Stomach (tissue), 9 donors: ENCODE measurements around the gene LYPD6. TPM values are rescaled to one million over a fixed set of nuclear protein-coding genes. Genes with fewer than 3 reads are reported as not detected.
A peak's percentile ranks its signal among the peaks of the same experiment; 100 is the strongest.

ENCODE experiments used
- DNase-seq, 2 donors: peaks; one replicate each; pipeline versions ENCODE4 v3.0.0 to v3.0.0-alpha.2; 2013 to 2019
- H3K27ac ChIP-seq, 5 donors: fragments of 200-600 bp in 4 of 5; sonication (generic) in 4 of 5; one replicate each; pipeline ENCODE4 v1.5.1; 2013 to 2019; ENCODE audit warnings: mild to moderate bottlenecking in 1 of 5, moderate library complexity in 1 of 5
- H3K27me3 ChIP-seq, 3 donors: fragments of 200-600 bp; sonication (generic); one replicate each; pipeline ENCODE4 v1.5.1; 2017 to 2019; ENCODE audit warnings: mixed run types in 1 of 3
- H3K36me3 ChIP-seq, 4 donors: fragments of 200-600 bp; sonication (generic); 1 replicate in 3 of 4; 2 replicates in 1 of 4; pipeline ENCODE4 v1.5.1; 2016 to 2019
- H3K4me1 ChIP-seq, 4 donors: fragments of 200-600 bp; sonication (generic); one replicate each; pipeline ENCODE4 v1.5.1; 2016 to 2019
- H3K4me3 ChIP-seq, 4 donors: fragments of 200-600 bp; sonication (generic) in 3 of 4; one replicate each; pipeline ENCODE4 v1.5.1; 2016 to 2019; ENCODE audit warnings: mild to moderate bottlenecking in 1 of 4
- H3K9me3 ChIP-seq, 4 donors: fragments of 200-600 bp; sonication (generic); one replicate each; pipeline ENCODE4 v1.5.1; 2016 to 2019
- EP300 ChIP-seq: sonication (generic); formaldehyde crosslinking; IDR thresholded peaks from one replicate; pipeline ENCODE4 v1.6.1; 2017; ENCODE audit warnings: antibody characterized with exemption
- POLR2A ChIP-seq, 4 donors: fragments of 450-650 bp; IDR thresholded peaks; one replicate each; pipeline ENCODE4 v1.6.1; 2016; ENCODE audit warnings: antibody characterized with exemption in 4 of 4, control low read depth in 2 of 4, mild to moderate bottlenecking in 1 of 4, moderate library complexity in 1 of 4
- POLR2AphosphoS5 ChIP-seq, 3 donors: sonication (generic); formaldehyde crosslinking; IDR thresholded peaks; one replicate each; pipeline ENCODE4 v1.6.1; 2016; ENCODE audit warnings: antibody characterized with exemption in 3 of 3
- WGBS, 5 donors: extraction: QIAGEN DNeasy Blood & Tissue Kit in 3 of 5; methylation state at CpG; one replicate each; pipeline versions ENCODE4 v1.1.5 to v1.1.7; 2013 to 2018; 5-methylcytosine and 5-hydroxymethylcytosine counted together
- intact Hi-C: fragments of 100-400 bp; cut with DNase I; formaldehyde crosslinking; loops from one replicate; pipeline ENCODE4 v1.15.1; 2023; ENCODE audit warnings: low total_unique reads
- polyA plus RNA-seq, 3 donors: library from polyadenylated mRNA; stranded (reverse); fragments of 200-250 nt; gene quantifications; one replicate each; pipeline ENCODE4 v1.2.3, GENCODE V29; 2013
- total RNA-seq, 5 donors: library from RNA; depleted of rRNA; stranded (reverse); fragments of >200 nt; gene quantifications; one replicate each; pipeline versions ENCODE4 v1.1.0 to v1.2.3, GENCODE V29; 2014 to 2016
- TF ChIP-seq, protein P1 (sequence below), 7 experiments: fragments of 450-650 bp in 4 of 7; fragments of 200-600 bp in 3 of 7; sonication (generic) in 3 of 7; IDR thresholded peaks; one replicate each; pipeline ENCODE4 v1.5.1; 2016 to 2019; ENCODE audit warnings: antibody characterized with exemption in 7 of 7, control low read depth in 2 of 7, mild to moderate bottlenecking in 1 of 7
- donor health status: healthy with polysubstance abuse.
- donor health status: Bipolar disorder and iron deficiency.
- donor health status: healthy.

The LYPD6 gene
- total and polyA plus RNA-seq, 8 donors, result 0.45 to 9.7 (median 2.6) TPM; not detected in 2

DNA sequence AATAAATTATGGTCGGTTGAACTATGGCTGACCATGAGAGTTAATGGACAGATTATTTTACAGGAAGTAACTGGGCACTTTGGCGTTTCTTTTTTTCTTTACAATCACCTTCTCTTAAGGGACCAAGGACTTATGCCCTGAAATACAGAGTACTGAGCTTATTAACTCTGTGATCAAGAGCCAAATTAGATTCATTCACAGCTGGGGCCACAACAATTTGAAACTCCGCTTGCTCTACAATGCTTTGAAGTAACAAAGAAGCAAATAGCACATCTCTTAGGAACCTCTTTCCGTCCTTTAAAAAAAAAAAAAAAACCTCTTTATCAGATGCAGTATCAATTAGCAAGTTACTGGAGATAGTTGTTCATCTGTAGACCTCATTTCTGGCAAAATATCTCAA, 112.0 kb downstream of the LYPD6 start:
- Histone ChIP-seq H3K27me3 (no peaks in the 10 kb centered on the region), H3K4me1 (peaks cover 0 to 5% (median 0%) of the 10 kb centered on the region in 4 donors), H3K36me3 (no peaks in the 10 kb centered on the region), H3K9me3 (no peaks in the 10 kb centered on the region), H3K27ac (no peak overlapping the region), H3K4me3 (no peak overlapping the region)
- WGBS, 5 donors, result 38 to 76% (median 41%) methylated on average over 4 of the region's 4 CpGs
- TF ChIP-seq, protein P1, sequence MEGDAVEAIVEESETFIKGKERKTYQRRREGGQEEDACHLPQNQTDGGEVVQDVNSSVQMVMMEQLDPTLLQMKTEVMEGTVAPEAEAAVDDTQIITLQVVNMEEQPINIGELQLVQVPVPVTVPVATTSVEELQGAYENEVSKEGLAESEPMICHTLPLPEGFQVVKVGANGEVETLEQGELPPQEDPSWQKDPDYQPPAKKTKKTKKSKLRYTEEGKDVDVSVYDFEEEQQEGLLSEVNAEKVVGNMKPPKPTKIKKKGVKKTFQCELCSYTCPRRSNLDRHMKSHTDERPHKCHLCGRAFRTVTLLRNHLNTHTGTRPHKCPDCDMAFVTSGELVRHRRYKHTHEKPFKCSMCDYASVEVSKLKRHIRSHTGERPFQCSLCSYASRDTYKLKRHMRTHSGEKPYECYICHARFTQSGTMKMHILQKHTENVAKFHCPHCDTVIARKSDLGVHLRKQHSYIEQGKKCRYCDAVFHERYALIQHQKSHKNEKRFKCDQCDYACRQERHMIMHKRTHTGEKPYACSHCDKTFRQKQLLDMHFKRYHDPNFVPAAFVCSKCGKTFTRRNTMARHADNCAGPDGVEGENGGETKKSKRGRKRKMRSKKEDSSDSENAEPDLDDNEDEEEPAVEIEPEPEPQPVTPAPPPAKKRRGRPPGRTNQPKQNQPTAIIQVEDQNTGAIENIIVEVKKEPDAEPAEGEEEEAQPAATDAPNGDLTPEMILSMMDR (IDR thresholded peaks at IDR 0.05), result no peak
- no peak for TF ChIP-seq EP300
- no peak for TF ChIP-seq POLR2AphosphoS5 (IDR thresholded peaks at IDR 0.05)
- TF ChIP-seq POLR2A (IDR thresholded peaks at IDR 0.05), result no peak
- intact Hi-C loops, result no loop called here
- DNase-seq, result no peak

DNA sequence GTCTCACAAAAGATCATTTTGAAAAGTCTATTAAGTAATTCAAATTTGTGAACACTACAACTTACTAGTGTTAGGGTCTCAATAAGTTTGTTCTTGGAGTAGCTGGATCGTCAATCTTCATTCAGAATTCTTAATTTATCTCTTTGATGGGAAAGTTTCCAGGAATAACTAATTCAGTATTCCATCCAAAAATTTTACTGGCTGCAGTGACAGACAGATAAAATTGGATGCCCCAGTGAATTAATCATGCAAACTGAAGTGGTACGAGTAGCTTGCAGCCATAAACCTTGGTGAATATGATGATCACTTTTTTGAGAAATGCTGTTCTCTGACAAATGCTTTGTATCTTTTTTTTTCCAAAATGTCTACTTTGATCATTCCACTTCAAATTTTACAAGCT, 112.8 kb downstream of the LYPD6 start:
- no peak for DNase-seq
- Histone ChIP-seq H3K36me3 (no peaks in the 10 kb centered on the region), H3K4me3 (no peak overlapping the region), H3K9me3 (no peaks in the 10 kb centered on the region), H3K27ac (no peak overlapping the region), H3K4me1 (peaks cover 0 to 5% (median 0%) of the 10 kb centered on the region in 4 donors), H3K27me3 (no peaks in the 10 kb centered on the region)
- intact Hi-C loops, result no loop called here
- WGBS, 5 donors, result 77 to 84% (median 81%) methylated on average over 2 of the region's 2 CpGs
- no peak for TF ChIP-seq POLR2A (IDR thresholded peaks at IDR 0.05)
- no peak for TF ChIP-seq POLR2AphosphoS5 (IDR thresholded peaks at IDR 0.05)
- TF ChIP-seq, protein P1 (IDR thresholded peaks at IDR 0.05), result no peak
- no peak for TF ChIP-seq EP300

DNA sequence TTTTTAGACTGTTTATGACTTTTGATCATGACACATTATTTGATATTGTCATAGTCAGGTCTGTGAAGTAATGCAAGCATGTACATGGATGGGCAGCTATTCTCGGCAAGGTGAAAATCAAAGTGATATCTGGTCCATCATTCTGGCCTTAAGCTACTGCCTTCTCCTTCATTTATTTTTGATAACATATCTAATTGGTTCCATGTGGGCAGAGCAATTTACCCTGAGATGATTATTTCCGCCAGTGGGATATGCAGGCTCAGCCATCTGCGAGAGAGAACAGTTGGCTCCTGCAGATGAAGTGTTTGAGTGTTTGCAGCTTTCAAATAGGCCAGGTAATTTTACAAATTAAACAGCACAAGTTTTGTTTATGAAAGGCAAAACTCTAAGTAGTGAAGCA, 116.4 kb downstream of the LYPD6 start:
- intact Hi-C loops, result no loop called here
- 90 to 98% (median 93%) methylated on average over 3 of the region's 3 CpGs for WGBS, 5 donors
- Histone ChIP-seq H3K4me3 (no peak overlapping the region), H3K27ac (no peak overlapping the region), H3K4me1 (peaks cover 0 to 5% (median 0%) of the 10 kb centered on the region in 4 donors), H3K9me3 (no peaks in the 10 kb centered on the region), H3K27me3 (no peaks in the 10 kb centered on the region), H3K36me3 (no peaks in the 10 kb centered on the region)
- DNase-seq, result peak in 1 of 2 donors; percentile 20
- TF ChIP-seq EP300 (no peak), POLR2AphosphoS5 (IDR thresholded peaks at IDR 0.05) (no peak), POLR2A (IDR thresholded peaks at IDR 0.05) (no peak)
- TF ChIP-seq, protein P1 (IDR thresholded peaks at IDR 0.05), result no peak

DNA sequence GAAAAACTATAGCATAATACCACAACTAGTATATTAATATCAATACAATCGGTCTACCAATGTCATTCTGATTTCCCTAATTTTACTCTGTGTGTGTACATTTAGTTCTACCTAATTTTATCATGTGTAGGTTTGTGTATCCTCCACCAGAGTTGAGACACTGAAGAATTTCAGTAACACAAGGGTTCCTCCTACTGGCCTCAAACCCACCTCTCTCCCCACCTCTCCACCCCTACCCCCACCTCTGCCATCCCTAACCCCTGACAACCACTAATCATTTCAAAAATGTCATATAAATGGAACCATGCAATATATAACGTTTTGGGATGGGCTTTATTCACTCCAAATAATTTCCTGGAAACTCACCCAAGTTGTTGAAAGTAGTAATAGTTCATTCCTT, 117.9 kb downstream of the LYPD6 start:
- no peaks in the 10 kb centered on the region for H3K36me3 ChIP-seq
- no peak overlapping the region for H3K4me3 ChIP-seq
- H3K4me1 ChIP-seq, result no peaks in the 10 kb centered on the region
- no peak overlapping the region for H3K27ac ChIP-seq
- DNase-seq, result no peak
- intact Hi-C loops, result no loop called here
- H3K9me3 ChIP-seq, result no peaks in the 10 kb centered on the region
- WGBS, 5 donors, result 74 to 89% (median 81%) methylated on average over 2 of the region's 2 CpGs
- no peak for TF ChIP-seq EP300
- TF ChIP-seq, protein P1 (IDR thresholded peaks at IDR 0.05), result no peak
- TF ChIP-seq POLR2AphosphoS5 (IDR thresholded peaks at IDR 0.05), result no peak
- no peak for TF ChIP-seq POLR2A (IDR thresholded peaks at IDR 0.05)
- no peaks in the 10 kb centered on the region for H3K27me3 ChIP-seq
